Measurements from ENCODE around the gene CAPZA3.
A peak's percentile ranks its signal among the peaks of the same experiment; 100 is the strongest.
"Not testable (repeated sequence)": the region's sequence is repeated elsewhere in the genome, so short reads cannot be mapped to it uniquely, and the experiment has no call there.

Gene CAPZA3, protein sequence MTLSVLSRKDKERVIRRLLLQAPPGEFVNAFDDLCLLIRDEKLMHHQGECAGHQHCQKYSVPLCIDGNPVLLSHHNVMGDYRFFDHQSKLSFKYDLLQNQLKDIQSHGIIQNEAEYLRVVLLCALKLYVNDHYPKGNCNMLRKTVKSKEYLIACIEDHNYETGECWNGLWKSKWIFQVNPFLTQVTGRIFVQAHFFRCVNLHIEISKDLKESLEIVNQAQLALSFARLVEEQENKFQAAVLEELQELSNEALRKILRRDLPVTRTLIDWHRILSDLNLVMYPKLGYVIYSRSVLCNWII

DNA sequence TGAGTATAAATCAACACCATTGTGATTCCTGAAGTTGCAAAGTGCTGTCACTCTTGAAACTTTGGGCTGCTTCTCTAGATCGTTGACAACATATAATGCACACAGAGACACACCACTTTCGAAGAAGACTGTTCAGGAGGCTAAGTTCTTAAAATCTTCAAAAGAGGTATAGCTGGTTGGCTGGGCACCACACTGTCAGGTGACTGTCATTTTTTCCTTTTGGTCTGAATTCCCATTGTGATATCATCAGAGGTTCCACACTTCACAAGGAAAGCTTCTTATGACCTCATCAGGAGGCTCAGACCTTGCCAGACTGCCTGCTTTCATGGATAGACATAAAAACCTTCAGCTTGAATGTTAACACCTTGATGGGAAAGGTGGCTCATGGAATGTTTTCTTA is at the start of gene CAPZA3, which contains the start of gene PLCZ1:
CAPZA3 (plus strand) TSS at position 301 of the 400 bp plus-strand sequence. CDS start 150 bp downstream, outside the sequence.
PLCZ1 (minus strand) TSS at position 194 of the 400 bp plus-strand sequence. CDS start 641 bp downstream, outside the sequence.
- DNase-seq: no peak

DNA sequence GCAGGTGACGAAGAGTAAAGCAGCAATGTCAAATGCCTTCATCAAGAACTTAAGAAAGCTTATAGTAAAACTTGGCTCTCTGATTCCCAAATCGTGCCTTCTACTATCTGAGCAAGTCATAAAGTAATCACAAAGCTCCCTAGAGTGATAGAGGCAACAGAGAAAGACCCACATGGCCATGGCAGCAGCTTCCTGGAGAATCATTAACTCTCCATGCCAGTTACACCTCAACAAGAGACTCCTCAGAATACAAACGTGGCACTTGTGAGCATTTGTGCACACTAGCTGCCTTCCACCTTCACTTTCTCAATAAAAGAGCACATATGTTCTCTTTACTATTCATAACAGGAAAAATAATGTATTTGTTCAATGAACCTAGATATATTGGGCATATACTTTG is 48.1 kb upstream of the CAPZA3 start:
- no peak for DNase-seq

DNA sequence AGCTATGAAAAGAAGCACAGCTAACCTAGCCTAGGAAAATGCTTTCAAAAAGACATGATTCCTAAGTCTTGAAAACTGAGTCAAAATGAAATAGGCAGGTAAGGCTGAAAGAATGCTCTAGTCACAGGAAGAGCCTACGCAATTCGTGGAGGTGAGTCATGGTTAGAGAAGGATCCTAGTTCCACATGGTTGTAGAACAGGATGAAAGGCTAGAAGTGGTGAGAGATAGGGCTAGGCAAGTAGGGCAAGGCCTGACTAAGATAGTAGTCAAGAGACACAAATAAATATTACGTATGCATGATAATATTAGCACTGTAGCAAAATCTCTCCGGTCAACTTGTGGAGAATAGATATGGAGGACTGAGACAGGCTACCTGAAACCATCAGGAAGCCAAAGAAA is 47.3 kb upstream of the CAPZA3 start:
- DNase-seq: no peak

DNA sequence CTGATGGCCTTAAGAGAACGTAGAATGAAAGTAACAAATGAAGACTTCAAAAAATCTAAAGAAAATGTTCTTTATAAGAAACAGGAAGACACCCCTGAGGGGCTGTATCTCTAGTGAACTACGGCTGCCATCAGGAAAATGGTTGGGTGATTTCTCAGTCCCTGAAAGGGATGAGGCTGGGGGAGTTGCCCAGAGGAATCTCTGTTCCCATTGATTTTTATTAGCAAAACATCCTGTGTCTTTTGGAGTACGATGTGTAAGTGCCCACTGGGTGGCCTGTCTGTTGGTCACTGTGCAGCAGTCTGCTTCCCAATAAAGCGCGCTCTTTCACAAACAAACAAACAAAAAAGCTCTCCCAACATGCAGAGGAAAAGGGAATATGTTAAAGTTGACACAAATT is 43.9 kb upstream of the CAPZA3 start:
- not testable (repeated sequence) for DNase-seq

DNA sequence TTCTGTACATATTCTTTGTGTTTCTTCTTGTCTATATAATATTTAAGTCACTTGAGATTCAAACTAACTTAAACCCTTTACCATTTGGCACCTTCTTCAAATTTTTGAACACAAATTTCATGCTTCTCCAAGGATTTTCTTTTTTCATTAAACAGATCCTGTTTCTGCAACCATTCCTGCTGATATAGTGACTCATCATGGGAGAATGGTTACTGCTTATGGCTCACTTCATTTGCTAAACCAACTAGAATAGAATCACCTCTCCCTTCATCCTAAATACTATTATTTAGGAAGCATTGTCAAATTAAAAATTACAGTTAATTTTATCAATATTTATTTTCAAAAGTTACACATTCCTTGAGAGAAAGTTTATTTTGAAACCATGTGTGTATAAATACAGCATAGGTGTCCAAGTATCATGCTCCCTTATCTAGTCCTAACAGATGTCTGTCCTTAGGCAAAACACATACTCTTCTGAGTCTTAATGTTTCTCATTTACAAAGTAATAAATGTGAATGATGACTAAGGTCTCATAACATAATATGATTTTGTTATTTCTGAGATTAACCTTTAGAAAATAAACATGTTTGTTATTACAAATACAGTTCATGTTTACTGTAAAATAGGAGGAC is 40.8 kb upstream of the CAPZA3 start:
- DNase-seq: no peak

DNA sequence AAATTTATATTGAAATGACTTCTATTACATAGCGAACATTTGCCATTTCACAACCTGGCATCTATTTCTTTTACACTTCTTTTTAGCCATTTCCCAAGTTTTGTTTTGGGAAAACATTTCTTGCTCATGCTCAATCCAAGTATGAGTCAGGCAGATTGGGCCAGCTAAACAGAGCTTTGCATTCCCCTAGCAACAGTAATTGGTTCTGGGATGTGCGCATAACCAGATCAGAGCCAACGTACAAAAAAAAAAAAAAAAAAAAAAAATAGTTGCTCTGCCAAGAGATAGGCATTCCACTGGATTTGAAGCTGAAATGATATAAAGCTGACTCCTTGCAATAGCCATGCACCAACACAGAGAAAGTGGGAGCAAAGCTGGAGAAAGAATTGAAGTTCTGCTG is 37.6 kb upstream of the CAPZA3 start:
- DNase-seq: no peak

DNA sequence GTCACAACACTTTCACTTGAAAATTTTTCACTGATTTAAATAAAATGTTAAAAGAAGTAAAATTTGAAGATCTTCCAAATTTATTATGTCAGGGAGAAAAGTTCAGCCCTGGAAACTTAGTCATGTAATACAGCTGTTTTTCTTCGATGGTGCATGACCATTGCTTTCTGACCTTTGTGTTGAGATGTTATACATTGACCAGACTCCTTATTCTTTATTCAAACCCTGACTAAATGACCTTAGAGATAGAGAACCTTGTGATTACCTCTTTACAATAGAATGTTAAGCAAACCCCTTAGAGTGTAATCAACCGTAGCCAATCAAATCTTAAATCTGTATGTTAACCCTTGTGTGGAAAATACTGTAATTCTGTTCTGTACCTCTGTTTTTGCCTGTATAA is 34.6 kb upstream of the CAPZA3 start:
- no peak for DNase-seq

DNA sequence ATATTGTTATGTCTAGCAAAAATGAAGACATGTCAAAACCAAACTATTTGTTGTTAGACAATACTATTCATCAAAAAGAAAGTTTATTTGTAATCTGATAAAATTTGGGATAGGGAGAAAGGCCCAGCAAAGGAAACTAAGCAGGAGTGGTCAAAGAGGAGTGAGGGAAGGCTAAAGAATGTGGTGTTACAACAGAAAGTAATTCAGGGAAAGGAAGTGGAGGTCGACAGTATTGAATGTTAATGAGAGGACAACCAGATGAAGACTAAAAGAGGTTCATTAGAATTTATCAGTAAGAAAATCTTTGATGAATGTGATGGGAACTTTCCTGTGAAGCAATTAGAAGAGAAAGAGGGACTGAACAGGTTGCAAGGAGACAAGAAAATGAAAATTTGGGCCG is 34.0 kb upstream of the CAPZA3 start:
- DNase-seq: no peak

DNA sequence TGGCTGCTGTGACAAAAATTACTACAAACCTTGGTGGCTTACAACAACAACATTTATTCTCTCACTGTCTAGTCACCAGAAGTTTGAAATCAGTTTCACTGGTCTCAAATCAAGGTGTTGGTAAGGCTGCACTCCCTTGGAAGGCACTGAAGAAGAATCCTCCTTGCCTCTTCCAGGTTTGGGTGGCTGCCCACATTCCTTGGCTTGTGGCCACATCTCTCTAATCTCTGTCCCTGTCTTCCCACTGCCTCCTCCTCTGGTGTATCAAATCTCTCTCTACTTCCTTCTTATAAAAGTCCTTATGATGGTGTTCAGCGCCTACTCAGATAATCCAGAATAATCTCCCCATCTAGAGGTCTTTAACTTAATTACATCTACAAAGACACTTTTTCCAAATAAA is 31.1 kb upstream of the CAPZA3 start:
- no peak for DNase-seq

DNA sequence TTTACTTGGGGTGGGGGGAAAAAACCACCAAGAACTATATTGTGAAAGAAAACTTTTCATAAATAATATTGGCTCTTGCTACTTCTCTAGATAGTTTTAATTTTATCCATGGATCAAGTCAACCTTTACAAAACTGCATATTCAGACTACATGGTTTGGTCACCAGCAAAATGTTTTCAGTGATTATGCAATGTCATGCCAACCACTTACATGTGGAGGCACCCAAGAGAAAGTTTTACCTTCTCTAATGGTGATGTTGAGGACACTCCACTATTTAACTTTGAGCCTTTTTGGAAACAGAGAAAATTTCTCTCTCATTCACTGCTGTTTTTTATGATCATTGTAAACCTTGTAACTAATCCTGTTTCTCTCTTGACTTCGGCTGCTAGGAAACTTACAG is 21.7 kb upstream of the CAPZA3 start:
- no peak for DNase-seq

DNA sequence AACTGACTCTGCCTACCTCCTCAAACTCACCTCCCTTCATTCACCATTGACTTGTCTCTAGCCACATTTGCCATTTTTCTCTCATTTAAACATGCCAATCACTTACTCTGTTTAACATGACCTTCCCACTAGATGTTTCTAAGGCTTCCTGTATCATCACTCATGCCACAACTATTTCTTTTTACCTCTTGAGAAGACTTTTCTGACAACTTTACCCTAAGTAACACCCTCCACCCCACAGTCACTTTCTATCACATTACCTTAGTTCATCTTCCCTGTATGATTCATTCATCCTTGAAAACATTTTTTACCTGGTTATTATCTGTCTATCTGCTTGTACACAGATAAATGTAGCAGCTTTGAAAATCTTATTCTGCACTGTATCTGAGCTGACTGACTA is 19.5 kb upstream of the CAPZA3 start:
- DNase-seq: no peak

DNA sequence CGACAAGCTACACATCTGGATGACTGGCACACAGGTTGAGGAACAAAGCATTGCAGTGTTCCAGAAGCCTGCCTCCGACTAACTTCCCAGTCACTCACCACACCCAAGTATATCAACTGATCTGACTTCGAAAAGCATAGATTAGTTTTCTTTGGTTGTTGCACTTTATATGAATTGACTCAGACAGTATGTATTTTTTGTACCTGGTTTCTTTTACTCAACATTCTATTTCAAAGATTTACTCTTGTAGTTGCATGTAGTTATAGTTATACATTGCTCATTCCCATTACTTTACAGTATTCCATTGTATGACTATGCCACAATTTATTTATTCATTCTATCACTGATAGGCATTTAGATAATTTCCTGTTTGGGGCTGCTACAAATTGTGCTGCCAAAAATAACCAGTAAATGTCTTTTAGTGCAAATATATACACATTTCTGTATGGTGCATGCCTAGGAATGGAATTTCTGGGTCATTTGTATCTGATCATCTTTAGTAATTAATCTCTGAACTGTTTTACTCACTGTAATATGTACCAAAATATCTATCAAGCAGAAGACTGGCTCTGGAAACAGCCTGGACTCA is 17.9 kb upstream of the CAPZA3 start:
- no peak for DNase-seq

DNA sequence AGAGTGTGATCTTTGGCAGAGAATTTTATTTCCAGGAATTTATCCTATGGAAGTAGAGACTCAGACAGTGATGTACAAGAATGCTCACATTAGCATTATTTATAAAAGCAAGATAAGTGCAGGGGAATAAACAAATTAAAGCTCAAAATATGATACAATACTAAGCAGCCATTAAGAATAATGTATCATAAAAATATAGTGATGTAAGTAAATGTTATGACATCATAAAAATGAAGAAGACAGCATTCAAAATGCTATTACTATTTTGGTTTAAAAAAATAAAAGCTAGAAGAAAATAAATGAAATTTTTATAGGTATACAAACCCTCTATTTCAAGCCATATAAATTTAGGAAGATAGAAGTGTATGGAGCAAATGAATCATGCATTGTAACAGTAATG is 17.2 kb upstream of the CAPZA3 start:
- DNase-seq: no peak

DNA sequence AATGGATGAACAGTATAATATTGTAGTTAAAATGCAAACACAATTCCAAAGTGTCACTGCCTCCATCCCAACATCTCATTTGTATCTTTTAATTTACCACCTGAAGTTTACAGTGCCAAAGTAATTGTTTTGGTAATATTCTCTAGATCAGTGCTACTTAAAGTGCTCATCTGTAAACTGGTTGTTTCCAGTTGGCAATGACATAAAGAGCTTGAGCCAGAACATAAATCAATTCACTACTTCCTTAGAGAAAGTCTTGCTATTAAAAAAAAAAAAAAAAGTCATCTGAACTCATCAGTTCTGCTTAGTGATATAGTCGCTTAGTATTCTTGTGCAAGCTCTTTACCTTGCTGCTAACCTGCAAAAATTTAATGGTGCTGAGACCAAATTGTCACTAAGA is 16.5 kb upstream of the CAPZA3 start:
- DNase-seq: no peak

DNA sequence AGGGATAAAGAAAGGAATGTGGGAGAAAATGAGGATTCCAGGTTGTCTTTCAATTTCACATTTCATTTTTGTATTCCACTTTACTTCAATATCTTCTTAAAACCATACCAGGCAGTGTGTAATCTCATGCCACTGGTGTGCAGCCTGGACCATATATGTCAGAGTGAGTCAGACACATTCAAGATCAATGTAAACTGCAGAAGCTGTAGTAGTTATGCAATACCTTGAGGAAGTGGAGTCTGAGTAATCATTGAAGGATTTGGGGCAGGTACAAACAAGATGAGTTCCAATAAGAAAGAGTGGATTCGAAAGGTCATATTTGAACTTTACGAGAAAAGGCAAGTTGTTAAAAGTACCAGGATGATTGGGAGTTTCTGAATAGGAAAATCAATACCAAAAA is 14.2 kb upstream of the CAPZA3 start:
- no peak for DNase-seq

DNA sequence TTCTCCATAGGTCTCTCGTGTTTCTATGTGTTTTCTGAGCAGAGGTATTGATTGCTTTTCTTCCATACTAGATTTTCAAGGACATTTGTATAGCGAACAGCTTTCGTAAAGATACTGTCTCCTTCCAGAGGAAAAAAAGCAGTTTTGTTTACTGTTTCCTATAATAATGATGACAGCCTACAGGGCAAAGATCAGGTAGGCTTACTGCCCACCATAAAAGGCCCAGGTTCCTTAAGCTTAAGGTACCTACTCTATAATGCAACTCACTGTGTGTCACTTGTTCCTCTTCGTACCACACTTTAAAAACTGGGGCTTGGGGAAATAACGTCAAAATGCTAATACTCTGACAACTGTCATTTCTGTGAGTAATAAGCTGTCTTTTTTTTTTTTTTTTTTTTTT is 6.8 kb upstream of the CAPZA3 start:
- DNase-seq: no peak

DNA sequence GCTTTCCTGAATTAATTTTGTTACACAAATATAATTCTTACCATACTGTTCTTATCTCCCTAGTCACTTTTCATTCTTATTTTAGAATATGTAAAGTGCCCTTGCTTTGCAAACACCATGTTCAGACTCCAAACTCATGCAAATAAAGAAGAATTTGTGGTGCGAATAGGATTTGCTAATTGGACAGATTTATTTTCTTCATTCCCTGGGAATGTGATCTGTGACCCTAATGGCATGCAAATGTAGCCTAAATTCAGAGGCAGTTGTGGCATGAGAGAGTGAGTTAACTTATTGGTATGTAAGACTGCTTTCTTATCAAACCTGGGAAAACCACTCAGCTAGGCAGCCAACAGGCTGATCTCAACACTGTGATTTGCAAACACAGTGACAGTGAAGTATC is 10.0 kb downstream of the CAPZA3 start:
- DNase-seq: no peak

DNA sequence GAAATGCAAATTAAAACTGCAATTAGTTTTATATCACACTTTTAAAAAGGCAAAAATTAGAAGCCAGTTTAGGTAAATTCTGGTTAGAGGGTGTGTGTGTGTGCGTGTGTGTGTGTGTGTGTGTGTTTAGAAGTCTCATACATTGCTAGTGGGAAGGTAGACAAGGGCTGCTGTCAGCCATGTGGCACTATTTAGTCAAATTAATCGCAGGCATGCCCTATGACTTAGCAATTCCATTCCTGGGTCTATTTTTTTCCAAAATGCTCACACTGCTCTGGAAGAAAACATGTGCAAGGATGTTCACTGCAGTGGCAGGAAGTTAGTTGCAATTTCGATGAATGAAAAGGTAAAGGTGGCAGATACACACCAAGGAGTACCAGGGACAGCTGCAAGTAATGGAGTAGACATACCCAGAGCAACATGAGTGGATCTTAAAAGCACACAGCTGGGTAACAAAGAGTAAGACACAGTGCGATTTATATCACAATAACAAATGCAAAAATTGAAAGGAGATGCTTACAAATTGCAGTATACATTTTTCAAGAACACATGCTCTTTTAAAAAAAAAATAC is 11.6 kb downstream of the CAPZA3 start:
- DNase-seq: no peak

DNA sequence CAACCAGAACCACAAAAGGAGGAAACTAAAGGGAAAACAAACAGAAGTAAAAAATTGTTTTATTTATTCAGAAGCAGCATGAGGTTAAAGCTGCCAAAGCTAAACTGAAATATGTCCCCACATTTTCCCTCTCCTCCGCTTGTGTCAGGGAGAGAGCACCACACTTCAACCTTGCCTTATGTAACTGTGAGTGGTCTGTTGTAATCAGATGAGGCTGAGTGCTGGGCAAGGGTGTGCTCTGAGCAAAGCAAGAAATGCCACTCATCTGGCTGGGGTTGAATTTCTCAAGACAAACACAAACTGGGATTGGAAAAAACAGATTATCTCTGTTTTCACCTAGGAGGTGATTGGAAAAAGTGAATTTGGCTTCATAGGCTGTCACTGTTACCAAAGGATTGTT is 12.2 kb downstream of the CAPZA3 start:
- DNase-seq: no peak

DNA sequence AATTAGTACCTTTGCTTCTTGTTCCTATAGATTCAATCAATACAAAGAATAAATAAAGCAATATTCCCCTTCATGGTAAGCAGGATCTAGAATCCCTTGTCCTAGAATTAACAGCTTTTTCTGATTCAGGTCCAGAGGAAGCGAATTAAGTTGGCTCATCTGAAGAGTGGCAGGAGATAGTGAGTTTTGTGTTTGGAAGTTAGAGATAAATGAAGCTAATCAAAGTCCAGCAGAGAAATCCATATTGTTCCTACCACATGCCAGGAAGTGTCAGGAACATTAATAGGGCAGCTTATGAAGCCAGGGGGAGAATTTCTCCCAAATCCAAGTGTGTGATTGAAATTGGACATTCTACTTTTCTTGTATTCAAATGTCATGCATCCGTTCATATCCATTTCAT is 13.9 kb downstream of the CAPZA3 start:
- DNase-seq: no peak

DNA sequence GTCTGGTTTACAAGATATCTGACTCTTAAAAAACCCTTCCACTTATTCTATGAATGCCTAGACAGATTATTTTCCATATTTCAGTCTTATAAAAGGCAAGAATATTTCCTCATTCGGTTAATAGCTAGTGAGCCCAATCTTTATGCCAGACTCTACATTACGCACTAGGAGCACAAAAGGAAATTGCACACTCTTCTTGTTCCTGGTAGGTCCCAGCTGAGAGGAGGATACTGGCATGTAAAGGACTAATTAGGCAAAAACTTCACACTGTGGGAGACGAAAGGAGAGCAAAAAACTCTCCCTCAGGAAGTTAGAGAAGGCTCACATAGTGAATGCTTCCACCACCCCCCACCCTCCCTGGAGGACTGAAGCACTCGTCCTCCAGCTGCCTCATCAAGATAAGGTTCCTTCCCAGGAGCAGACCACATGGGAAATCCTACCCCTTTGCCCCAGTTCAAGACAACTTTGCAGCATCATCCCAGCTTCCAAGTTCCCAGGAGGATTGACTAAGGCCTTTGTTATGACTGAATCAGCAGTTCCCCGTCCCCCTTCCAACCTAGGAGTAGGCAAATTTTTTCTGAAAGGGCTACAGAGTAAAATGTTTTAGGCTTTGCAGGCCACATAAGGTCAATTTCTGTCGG is 14.5 kb downstream of the CAPZA3 start:
- DNase-seq: peak; percentile 40

DNA sequence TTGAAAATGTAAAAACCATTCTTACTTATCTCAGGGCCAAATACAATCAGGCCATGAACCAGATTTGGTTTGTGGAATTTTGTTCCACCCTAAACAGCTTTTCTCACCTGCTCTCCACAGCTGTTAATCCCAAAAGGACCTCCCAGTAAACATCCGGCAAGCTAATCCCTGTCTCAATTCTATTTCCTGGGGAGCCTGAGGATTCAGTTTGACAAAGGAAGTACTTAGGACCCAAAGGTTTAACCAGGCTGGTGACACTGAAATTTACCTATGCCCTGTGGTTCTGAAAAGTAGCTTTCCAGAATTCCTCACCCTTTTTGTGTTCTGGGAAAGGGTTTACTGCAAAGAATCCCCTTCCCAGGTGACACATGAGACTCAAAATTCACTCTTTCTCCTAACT is 15.0 kb downstream of the CAPZA3 start:
- DNase-seq: no peak

DNA sequence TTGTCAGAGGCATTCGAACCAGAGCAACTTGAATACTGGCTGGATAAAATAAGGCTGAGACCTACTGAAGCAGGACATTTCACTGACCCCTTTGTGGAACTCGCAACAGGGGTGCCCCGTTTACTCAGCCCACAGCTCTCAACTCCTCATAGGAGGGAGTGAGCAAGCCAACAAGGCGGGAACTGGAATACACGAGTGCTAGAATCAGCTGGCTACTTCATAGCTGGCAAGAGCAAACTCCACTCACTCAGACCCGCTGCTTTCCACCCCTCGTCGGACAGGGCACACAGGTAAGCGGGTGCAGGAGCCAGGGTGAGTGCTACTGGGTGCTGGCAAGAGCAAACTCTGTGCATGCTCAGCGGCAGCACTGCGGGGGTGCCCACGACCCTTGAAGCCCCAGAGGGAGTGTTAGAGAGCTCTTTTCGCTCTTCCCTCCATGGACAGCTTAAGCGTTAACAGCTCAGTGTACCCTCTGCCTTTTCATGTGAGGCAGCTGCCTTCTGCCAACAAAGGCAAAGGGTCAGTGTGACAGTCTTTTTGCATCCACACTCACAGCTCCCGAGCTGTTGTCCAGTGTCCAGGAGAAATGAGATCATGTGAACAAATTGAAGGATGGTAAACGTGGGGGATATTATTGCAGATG is 15.7 kb downstream of the CAPZA3 start:
- DNase-seq: no peak
